ENCODE measurements around the gene APOF. TPM values are rescaled to one million over a fixed set of nuclear protein-coding genes. Genes with fewer than 3 reads are reported as not detected.

Gene APOF
- total and polyA plus RNA-seq, 2 of the 13 experiments (the other 11 are each of a cell fraction or from before 2014, with no cell fraction given): 3.3 to 23.9 TPM

DNA sequence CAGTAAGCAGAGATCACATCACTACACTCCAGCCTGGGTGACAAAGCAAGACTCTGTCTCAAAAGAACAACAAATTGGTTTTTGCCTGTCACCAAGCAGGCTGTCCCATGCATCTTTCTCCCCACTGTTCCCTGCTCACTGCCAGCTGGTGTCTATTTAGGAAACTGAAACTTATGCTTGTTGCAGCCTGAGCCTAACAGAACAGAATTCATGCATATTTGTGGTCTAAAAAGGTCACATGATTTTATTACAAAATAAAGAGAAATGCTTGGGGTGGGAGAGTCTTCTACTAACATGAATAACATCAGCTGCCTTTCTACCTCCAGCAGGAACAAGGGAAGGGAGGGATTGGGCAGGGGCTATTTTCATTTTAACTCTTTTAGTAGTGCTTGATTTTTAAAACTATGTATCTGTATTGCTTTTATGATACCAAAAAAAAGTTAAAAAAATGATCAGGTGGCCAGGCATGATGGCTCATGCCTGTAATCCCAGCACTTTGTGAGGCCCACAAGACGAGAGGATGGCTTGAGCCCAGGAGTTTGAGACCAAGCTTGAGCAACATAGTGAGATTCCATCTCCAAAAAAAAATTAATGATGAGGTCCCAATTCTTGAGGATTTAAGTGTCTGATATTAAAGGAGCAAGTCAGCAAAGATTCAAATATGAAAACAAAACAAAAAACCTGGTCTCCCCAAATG is 3.7 kb downstream of the APOF start:
- POLR2A ChIA-PET: interaction anchor here (1.2 to 7.9 kb wide), 14 partner anchors 11 to 366 kb away, joined by 3 to 81 read pairs (median 16); partner anchors contain the start of genes CNPY2, IL23A, NACA and PAN2
- Histone ChIP-seq H3K4me3 (replicated peaks in 1 of 3; ENCODE audit: insufficient read depth in 1 of 3, low read depth in 2 of 3, low read length in 3 of 3) (peak overlapping the region; percentile 71 to 94 (median 87)), H3K4me1 (ENCODE audit: insufficient read depth, low read length) (peaks cover 60% of the 10 kb centered on the region), H3K27ac (ENCODE audit: extremely low read length, insufficient read depth, low read length) (no peak overlapping the region), H3K27me3 (ENCODE audit: control insufficient read depth in 1 of 2, insufficient read depth in 2 of 2, low read length in 2 of 2) (no peaks in the 10 kb centered on the region), H4K20me1 (ENCODE audit: insufficient read depth, low read length) (no peaks in the 10 kb centered on the region), H3K36me3 (replicated peaks in 1 of 2; ENCODE audit: control insufficient read depth in 1 of 2, insufficient read depth in 2 of 2, low read length in 2 of 2) (peaks cover 15 to 23% of the 10 kb centered on the region in 2 experiments), H3K79me2 (ENCODE audit: insufficient read depth, low read length) (peaks cover 21% of the 10 kb centered on the region), H3K4me2 (ENCODE audit: low read depth, low read length) (peak overlapping the region; percentile 72), H3K9ac (ENCODE audit: insufficient read depth, low read depth, low read length) (peak overlapping the region; percentile 84), H2AFZ (ENCODE audit: low read length) (no peak overlapping the region), H3K9me3 (ENCODE audit: low read length) (no peaks in the 10 kb centered on the region)
- in situ Hi-C loops (cut with HindIII; ENCODE audit: extremely low pct_ligation_motif_present, low pct_unique_long_range_greater_than_20kb) (no loop called here), intact Hi-C loops (cut with micrococcal nuclease; ENCODE audit: unreplicated experiment) (no loop called here)
- DNase-seq (ENCODE audit: low spot score) (no peak), FAIRE-seq (peak; percentile 26), ATAC-seq (no peak)
- 10% methylated on average over 1 of the region's 1 CpG for WGBS (ENCODE audit: low lambda C conversion rate)
- TF ChIP-seq SRSF1 (optimal IDR thresholded peaks at IDR 0.05; ENCODE audit: low read depth, low read length) (no peak), PHB2 (IDR thresholded peaks at IDR 0.05; ENCODE audit: partially characterized antibody) (no peak), LCORL (IDR thresholded peaks at IDR 0.05) (no peak), LCORL (CRISPR knock-in tag; IDR thresholded peaks at IDR 0.05) (no peak), MAFG (CRISPR knock-in tag; IDR thresholded peaks at IDR 0.05) (no peak), ZSCAN31 (CRISPR knock-in tag; IDR thresholded peaks at IDR 0.05; ENCODE audit: low read depth) (no peak), HOXA5 (CRISPR knock-in tag; IDR thresholded peaks at IDR 0.05) (no peak), NFIC (IDR thresholded peaks at IDR 0.05; ENCODE audit: low read length) (no peak), SIX1 (CRISPR knock-in tag; IDR thresholded peaks at IDR 0.05; ENCODE audit: borderline replicate concordance) (no peak), MEIS1 (CRISPR knock-in tag; IDR thresholded peaks at IDR 0.05; ENCODE audit: borderline replicate concordance) (no peak), ZNF17 (CRISPR knock-in tag; IDR thresholded peaks at IDR 0.05) (no peak), ZNF678 (CRISPR knock-in tag; IDR thresholded peaks at IDR 0.05) (no peak), HOXA3 (CRISPR knock-in tag; IDR thresholded peaks at IDR 0.05) (no peak), ZNF460 (CRISPR knock-in tag; IDR thresholded peaks at IDR 0.05; ENCODE audit: borderline replicate concordance) (no peak), NFE2L1 (CRISPR knock-in tag; IDR thresholded peaks at IDR 0.05; ENCODE audit: borderline replicate concordance) (no peak)
- TF ChIP-seq, protein P1, sequence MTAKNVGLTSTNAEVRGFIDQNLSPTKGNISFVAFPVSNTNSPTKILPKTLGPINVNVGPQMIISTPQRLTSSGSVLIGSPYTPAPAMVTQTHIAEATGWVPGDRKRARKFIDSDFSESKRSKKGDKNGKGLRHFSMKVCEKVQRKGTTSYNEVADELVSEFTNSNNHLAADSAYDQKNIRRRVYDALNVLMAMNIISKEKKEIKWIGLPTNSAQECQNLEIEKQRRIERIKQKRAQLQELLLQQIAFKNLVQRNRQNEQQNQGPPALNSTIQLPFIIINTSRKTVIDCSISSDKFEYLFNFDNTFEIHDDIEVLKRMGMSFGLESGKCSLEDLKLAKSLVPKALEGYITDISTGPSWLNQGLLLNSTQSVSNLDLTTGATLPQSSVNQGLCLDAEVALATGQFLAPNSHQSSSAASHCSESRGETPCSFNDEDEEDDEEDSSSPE (CRISPR knock-in tag; IDR thresholded peaks at IDR 0.05): no peak
- TF ChIP-seq, protein P2, sequence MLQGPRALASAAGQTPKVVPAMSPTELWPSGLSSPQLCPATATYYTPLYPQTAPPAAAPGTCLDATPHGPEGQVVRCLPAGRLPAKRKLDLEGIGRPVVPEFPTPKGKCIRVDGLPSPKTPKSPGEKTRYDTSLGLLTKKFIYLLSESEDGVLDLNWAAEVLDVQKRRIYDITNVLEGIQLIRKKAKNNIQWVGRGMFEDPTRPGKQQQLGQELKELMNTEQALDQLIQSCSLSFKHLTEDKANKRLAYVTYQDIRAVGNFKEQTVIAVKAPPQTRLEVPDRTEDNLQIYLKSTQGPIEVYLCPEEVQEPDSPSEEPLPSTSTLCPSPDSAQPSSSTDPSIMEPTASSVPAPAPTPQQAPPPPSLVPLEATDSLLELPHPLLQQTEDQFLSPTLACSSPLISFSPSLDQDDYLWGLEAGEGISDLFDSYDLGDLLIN (CRISPR knock-in tag; IDR thresholded peaks at IDR 0.05; ENCODE audit: borderline replicate concordance): no peak
- CTCF ChIA-PET (ENCODE audit: low intra/inter-chr PET ratio, low total read pairs): no interaction called here
- no TSS peak for BruUV-seq (replicated peaks)
